Right hindlimb (tissue), 1 donor: ENCODE data around the gene C9.
"Not testable (repeated sequence)": the region's sequence is repeated elsewhere in the genome, so short reads cannot be mapped to it uniquely, and the experiment has no call there.

Experiments
- DNase-seq: peaks from one replicate; pipeline ENCODE4 v3.0.0-alpha.2; 2018

The C9 gene

DNA sequence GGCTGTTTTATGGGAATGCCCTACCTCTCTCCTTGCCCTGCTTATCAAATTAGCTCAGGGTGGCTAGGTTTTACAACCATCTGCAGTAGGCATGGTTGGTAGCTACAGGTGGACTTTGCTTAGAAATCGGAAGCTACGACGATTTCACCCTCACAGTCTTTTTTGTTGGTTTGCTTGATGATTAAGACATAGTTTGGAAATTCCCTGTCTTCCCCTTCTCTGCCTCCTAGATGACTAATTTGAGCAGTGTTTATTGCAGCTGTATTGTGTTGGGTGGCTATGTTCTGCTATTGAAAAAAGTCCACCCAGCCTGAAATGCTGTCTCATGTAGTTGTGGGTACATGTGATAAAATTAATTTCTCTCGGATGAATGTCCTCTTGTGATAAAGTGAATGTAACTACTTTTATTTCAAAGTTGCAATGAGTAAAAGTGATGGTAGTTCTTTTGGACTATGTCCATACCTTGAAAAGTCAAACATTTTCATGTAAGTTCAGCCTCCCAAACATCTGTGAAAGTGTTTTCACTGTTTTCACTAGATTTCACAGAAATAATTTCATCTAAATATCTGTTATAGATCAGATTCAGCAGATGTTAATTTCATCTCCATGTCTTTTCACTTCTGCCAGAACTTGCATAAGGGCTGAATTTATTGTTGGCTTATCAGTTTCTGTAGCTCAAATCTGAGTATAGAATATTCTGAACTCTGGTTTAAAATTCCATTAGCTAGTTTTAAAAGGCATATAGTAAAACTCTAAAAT, 107.6 kb downstream of the C9 start:
- DNase-seq: no peak

DNA sequence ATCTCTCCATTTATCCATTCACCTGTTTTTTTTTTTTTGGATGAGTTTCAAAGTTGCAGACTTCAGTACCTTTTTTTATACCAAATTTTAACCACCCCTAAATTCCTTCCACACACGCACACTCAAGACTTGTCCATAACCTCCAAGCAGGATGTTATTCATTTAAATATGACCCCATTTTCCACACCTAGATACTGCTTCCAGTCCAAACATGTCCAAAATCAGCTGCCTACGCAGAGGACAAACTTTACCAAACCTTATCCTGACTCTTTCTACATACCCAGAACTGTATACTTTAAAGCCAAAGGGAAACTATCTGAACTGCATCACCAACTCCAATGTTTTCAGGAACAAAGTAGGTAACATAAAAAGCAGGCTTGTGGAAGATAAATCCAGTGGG, 108.9 kb downstream of the C9 start:
- no peak for DNase-seq

- no peak for DNase-seq
Observed at GRCh38 chr5:39254671-39255070, 109.6 kb downstream of the C9 start.

GRCh38 chr5:39253196-39253595, 111.1 kb downstream of the C9 start:
- no peak for DNase-seq

DNA sequence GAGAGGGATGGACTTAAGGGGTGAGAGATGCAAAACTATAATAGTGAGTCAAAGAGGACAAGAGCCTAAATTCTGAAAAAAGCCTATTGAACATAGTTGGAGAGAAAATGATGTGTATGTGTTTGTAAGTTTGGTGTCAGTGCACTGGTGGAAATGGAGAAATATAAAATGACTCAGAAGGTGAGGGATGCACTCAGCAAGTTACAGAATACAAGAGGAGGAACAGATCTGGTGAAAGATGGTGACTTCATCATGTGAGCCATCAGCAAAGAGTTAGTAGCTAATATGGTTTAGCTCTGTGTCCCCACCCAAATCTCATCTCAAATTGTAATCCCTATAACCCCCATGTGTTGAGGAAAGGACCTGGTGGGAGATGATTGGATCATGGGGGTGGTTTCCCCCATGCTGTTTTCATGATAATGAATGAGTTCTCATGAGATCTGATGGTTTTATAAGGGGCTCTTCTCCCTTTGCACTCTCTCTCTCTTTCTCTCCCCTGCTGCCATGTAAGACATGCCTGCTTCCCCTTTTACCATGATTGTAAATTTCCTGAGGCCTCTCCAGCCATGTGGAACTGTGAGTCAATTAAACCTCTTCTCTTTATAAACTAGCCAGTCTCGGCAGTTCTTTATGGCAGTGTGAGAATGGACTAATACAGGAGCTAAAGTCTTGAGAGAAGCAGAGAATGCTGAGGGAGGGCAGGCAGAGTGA, 114.6 kb downstream of the C9 start:
- no peak for DNase-seq

- DNase-seq: no peak
Observed at GRCh38 chr5:39249069-39249468, 115.2 kb downstream of the C9 start.

- no peak for DNase-seq
Observed at GRCh38 chr5:39240750-39241149, 123.5 kb downstream of the C9 start.

GRCh38 chr5:39238366-39239105, 125.8 kb downstream of the C9 start:
- DNase-seq: no peak

GRCh38 chr5:39236718-39237117, 127.6 kb downstream of the C9 start:
- DNase-seq: no peak

DNA sequence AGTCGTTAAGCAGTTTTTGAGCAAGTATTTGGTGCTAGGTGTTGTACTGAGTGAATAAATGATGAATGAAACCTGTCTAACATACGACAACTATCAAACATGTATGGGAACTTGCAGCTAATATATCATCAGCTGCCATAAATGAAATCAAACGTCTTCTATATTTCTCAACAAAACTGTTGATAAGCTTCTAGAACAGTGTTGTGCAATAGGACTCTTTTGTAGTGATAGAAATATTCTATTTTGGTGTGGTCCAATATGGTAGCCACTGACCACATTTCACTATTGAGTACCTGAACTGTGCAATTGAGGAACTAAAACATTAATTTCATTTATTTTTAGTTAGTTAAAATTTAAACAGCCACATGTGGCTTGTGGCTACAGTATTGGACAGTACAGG, 128.6 kb downstream of the C9 start:
- DNase-seq: no peak

DNA sequence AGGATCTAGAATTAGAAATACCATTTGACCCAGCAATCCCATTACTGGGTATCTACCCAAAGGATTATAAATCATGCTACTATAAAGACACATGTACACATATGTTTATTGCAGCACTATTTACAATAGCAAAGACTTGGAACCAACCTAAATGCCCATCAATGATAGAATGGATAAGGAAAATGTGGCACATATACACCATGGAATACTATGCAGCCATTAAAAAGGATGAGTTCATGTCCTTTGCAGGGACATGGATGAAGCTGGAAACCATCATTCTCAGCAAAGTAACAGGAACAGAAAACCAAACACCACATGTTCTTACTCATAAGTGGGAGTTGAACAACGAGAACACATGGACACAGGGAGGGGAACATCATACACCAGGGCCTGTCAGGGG, 129.8 kb downstream of the C9 start:
- not testable (repeated sequence) for DNase-seq
